Esophagus muscularis mucosa (tissue), 4 donors: ENCODE results near the gene NAP1L5. TPM values are rescaled to one million over a fixed set of nuclear protein-coding genes. Genes with fewer than 3 reads are reported as not detected.

Experiments used
- DNase-seq: peaks from one replicate; pipeline ENCODE4 v3.0.0-alpha.2; 2017; ENCODE audit errors: extremely low spot score
- H3K27ac ChIP-seq, 4 donors: fragments of 200-600 bp; sonication (generic); replicated peaks in 1 of 4; 1 replicate in 3 of 4; 2 replicates in 1 of 4; pipeline ENCODE4 v1.5.1; 2016 to 2019; ENCODE audit warnings: mild to moderate bottlenecking in 1 of 4
- H3K27me3 ChIP-seq, 4 donors: fragments of 200-600 bp; sonication (generic); one replicate each; pipeline versions ENCODE4 v1.5.1 to v1.6.0; 2016 to 2019
- H3K36me3 ChIP-seq, 4 donors: fragments of 200-600 bp; sonication (generic); one replicate each; pipeline ENCODE4 v1.5.1; 2016 to 2019
- H3K4me1 ChIP-seq, 4 donors: fragments of 200-600 bp; sonication (generic); one replicate each; pipeline ENCODE4 v1.5.1; 2016 to 2019
- H3K4me3 ChIP-seq, 4 donors: fragments of 200-600 bp; sonication (generic); 1 replicate in 2 of 4; 2 replicates in 2 of 4; pipeline ENCODE4 v1.5.1; 2016 to 2019; ENCODE audit warnings: mild to moderate bottlenecking in 4 of 4, moderate library complexity in 1 of 4
- H3K9me3 ChIP-seq, 4 donors: fragments of 200-600 bp; sonication (generic); 1 replicate in 3 of 4; 2 replicates in 1 of 4; pipeline ENCODE4 v1.5.1; 2016 to 2019
- CTCF ChIP-seq, 3 experiments: fragments of 200-600 bp in 2 of 3; fragments of 450-650 bp in 1 of 3; sonication (generic) in 2 of 3; IDR thresholded peaks; one replicate each; pipeline ENCODE4 v1.5.1; 2017 to 2019; ENCODE audit warnings: antibody characterized with exemption in 3 of 3, mild to moderate bottlenecking in 2 of 3, moderate library complexity in 1 of 3
- EP300 ChIP-seq: sonication (generic); formaldehyde crosslinking; IDR thresholded peaks from one replicate; pipeline ENCODE4 v1.6.1; 2017; ENCODE audit warnings: antibody characterized with exemption
- POLR2A ChIP-seq: fragments of 450-650 bp; IDR thresholded peaks from one replicate; pipeline ENCODE4 v1.6.1; 2017; ENCODE audit warnings: antibody characterized with exemption, moderate library complexity, mild to moderate bottlenecking, low read depth
- POLR2AphosphoS5 ChIP-seq, 2 donors: sonication (generic); formaldehyde crosslinking; IDR thresholded peaks; one replicate each; pipeline ENCODE4 v1.6.1; 2017; ENCODE audit warnings: antibody characterized with exemption in 2 of 2
- WGBS: methylation state at CpG from one replicate; pipeline ENCODE4 v1.1.5; 2018; 5-methylcytosine and 5-hydroxymethylcytosine counted together
- intact Hi-C: fragments of 100-400 bp; cut with DNase I; formaldehyde crosslinking; loops from one replicate; pipeline ENCODE4 v1.15.1; 2023
- total RNA-seq, 4 donors: library from RNA; depleted of rRNA; stranded (reverse); fragments of >200 nt; gene quantifications; one replicate each; pipeline versions ENCODE4 v1.1.0 to v1.2.1, GENCODE V29; 2016

NAP1L5 gene
- total RNA-seq, 4 donors from 2014 or later = 5.7 to 10.1 (median 7.8) TPM

- no peak for TF ChIP-seq POLR2A
- no peak for TF ChIP-seq EP300
- 100% methylated on average over 1 of the region's 1 CpG for WGBS
- Histone ChIP-seq H3K4me1 (peaks cover 4 to 22% (median 18%) of the 10 kb centered on the region in 4 donors), H3K27me3 (no peaks in the 10 kb centered on the region), H3K27ac (no peak overlapping the region), H3K9me3 (no peaks in the 10 kb centered on the region), H3K36me3 (peaks cover 12 to 52% (median 32%) of the 10 kb centered on the region in 4 donors), H3K4me3 (no peak overlapping the region)
- DNase-seq = no peak
- intact Hi-C loops = loop anchor here (5.0 to 10.0 kb wide), 3 partner anchors 52 to 312 kb away; no protein-coding TSS in a partner anchor
These were observed 12.4 kb upstream of the NAP1L5 start for GRCh38 chr4:88709989-88710388.

- H3K36me3 ChIP-seq = peaks cover 19 to 69% (median 48%) of the 10 kb centered on the region in 4 donors
- peak overlapping the region; percentile 42 to 60 (median 50) for H3K27ac ChIP-seq
- intact Hi-C loops = loop anchor here (5.0 to 10.0 kb wide), 3 partner anchors 56 to 316 kb away; no protein-coding TSS in a partner anchor
- 35% methylated on average over 9 of the region's 9 CpGs for WGBS
- H3K9me3 ChIP-seq = no peaks in the 10 kb centered on the region
- no peaks in the 10 kb centered on the region for H3K27me3 ChIP-seq
- H3K4me1 ChIP-seq = peaks cover 4 to 22% (median 18%) of the 10 kb centered on the region in 4 donors
- TF ChIP-seq EP300 = no peak
- TF ChIP-seq CTCF (IDR thresholded peaks at IDR 0.05) = peak; percentile 55 to 72 (median 57)
- TF ChIP-seq POLR2AphosphoS5 (IDR thresholded peaks at IDR 0.05) = peak in 1 of 2 donors; percentile 18
- H3K4me3 ChIP-seq = no peak overlapping the region
- DNase-seq = no peak
These were observed 8.9 kb upstream of the NAP1L5 start for GRCh38 chr4:88706574-88706973.

- WGBS = 65% methylated on average over 3 of the region's 3 CpGs
- DNase-seq = no peak
- Histone ChIP-seq H3K27me3 (no peaks in the 10 kb centered on the region), H3K4me1 (peaks cover 4 to 22% (median 18%) of the 10 kb centered on the region in 4 donors), H3K27ac (peak overlapping the region; percentile 12 to 60 (median 47)), H3K9me3 (no peaks in the 10 kb centered on the region), H3K4me3 (no peak overlapping the region), H3K36me3 (peaks cover 19 to 66% (median 44%) of the 10 kb centered on the region in 4 donors)
- intact Hi-C loops = loop anchor here (5.0 to 10.0 kb wide), 3 partner anchors 56 to 316 kb away; no protein-coding TSS in a partner anchor
- no peak for TF ChIP-seq CTCF (IDR thresholded peaks at IDR 0.05)
- TF ChIP-seq POLR2A = no peak
- TF ChIP-seq POLR2AphosphoS5 (IDR thresholded peaks at IDR 0.05) = no peak
- TF ChIP-seq EP300 = no peak
These were observed 8.3 kb upstream of the NAP1L5 start for GRCh38 chr4:88705805-88706492.

- DNase-seq = no peak
- H3K27me3 ChIP-seq = no peaks in the 10 kb centered on the region
- H3K36me3 ChIP-seq = peaks cover 19 to 58% (median 36%) of the 10 kb centered on the region in 4 donors
- no peak for TF ChIP-seq CTCF (IDR thresholded peaks at IDR 0.05)
- TF ChIP-seq EP300 = no peak
- no peak for TF ChIP-seq POLR2AphosphoS5 (IDR thresholded peaks at IDR 0.05)
- no peak for TF ChIP-seq POLR2A
- peaks cover 4 to 22% (median 18%) of the 10 kb centered on the region in 4 donors for H3K4me1 ChIP-seq
- H3K27ac ChIP-seq = peak overlapping the region in 1 of 4 donors; percentile 60
- H3K9me3 ChIP-seq = no peaks in the 10 kb centered on the region
- intact Hi-C loops = loop anchor here (5.0 to 10.0 kb wide), 3 partner anchors 57 to 317 kb away; no protein-coding TSS in a partner anchor
- no peak overlapping the region for H3K4me3 ChIP-seq
These were observed 7.6 kb upstream of the NAP1L5 start for GRCh38 chr4:88705223-88705622.

- Histone ChIP-seq H3K4me3 (no peak overlapping the region), H3K9me3 (no peaks in the 10 kb centered on the region), H3K27me3 (no peaks in the 10 kb centered on the region), H3K4me1 (peaks cover 4 to 26% (median 20%) of the 10 kb centered on the region in 4 donors), H3K27ac (no peak overlapping the region), H3K36me3 (peaks cover 19 to 57% (median 34%) of the 10 kb centered on the region in 4 donors)
- TF ChIP-seq POLR2A = no peak
- no peak for TF ChIP-seq CTCF (IDR thresholded peaks at IDR 0.05)
- no peak for TF ChIP-seq EP300
- no peak for TF ChIP-seq POLR2AphosphoS5 (IDR thresholded peaks at IDR 0.05)
- DNase-seq = no peak
- intact Hi-C loops = loop anchor here (10.0 kb wide), 1 partner anchor 102 kb away; no protein-coding TSS in a partner anchor
- 87% methylated on average over 2 of the region's 2 CpGs for WGBS
These were observed 5.2 kb upstream of the NAP1L5 start for GRCh38 chr4:88702782-88703181.
